NT2/D1 (cell line): Measurements from ENCODE around the gene SOS2.

Experiments used
- SUZ12 ChIP-seq: IDR thresholded peaks from 2 replicates; pipeline ENCODE4 v1.6.1; 2011; ENCODE audit not compliant: insufficient read length, insufficient read depth; ENCODE audit errors: extremely low read depth
- YY1 ChIP-seq: IDR thresholded peaks from 2 replicates; pipeline ENCODE4 v1.6.1; 2011; ENCODE audit not compliant: insufficient read length, insufficient read depth
- ZNF274 ChIP-seq: IDR thresholded peaks from 2 replicates; pipeline ENCODE4 v1.6.1; 2011; ENCODE audit warnings: mild to moderate bottlenecking, low read depth, low read length

DNA sequence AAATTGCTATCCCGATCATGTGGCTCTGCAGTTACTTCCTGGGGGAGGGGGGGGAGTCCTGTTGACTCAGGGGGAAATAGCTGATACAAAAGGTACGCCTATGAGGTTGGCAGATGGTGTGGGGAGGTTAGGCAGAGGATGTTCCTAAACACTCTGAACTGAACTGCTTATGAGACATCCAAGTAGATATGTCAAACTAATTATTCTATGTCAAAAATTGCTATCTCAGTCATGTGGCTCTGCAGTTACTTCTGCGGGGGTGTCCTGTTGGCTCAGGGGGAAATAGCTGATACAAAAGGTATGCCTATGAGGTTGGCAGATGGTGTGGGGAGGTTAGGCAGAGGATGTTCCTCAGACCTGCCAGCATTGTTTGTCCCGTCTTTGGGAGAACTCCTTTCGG is 109.9 kb downstream of the SOS2 start:
- TF ChIP-seq ZNF274 (no peak), YY1 (no peak), SUZ12 (no peak)
